K562 (cell line): ENCODE data around the gene SRGAP3.

Experiments used
- GTF2F1 ChIP-seq: IDR thresholded peaks from 2 replicates; pipeline ENCODE4 v1.6.1; 2011; ENCODE audit warnings: low read depth, low read length, improper control_type of control experiment
- HES1 ChIP-seq: fragments of 450-650 bp; IDR thresholded peaks from 2 replicates; pipeline ENCODE4 v1.6.1; 2016; ENCODE audit warnings: low read depth, mild to moderate bottlenecking, moderate library complexity
- JUND ChIP-seq, 2 experiments: IDR thresholded peaks; 2 replicates in 1 of 2; 3 replicates in 1 of 2; pipeline ENCODE4 v1.6.1; 2011; ENCODE audit warnings: borderline replicate concordance in 2 of 2, low read depth in 2 of 2, low read length in 2 of 2, improper control_type of control experiment in 1 of 2, missing biosample characterization in 1 of 2, missing genetic modification characterization in 1 of 2, missing genetic modification reagents in 1 of 2
- SIX5 ChIP-seq, 2 experiments: IDR thresholded peaks; 2 replicates each; pipeline ENCODE4 v1.6.1; 2011; ENCODE audit warnings: low read length in 2 of 2, borderline replicate concordance in 1 of 2, low read depth in 1 of 2, mild to moderate bottlenecking in 1 of 2, moderate library complexity in 1 of 2; ENCODE audit not compliant: insufficient read depth in 1 of 2
- ZBTB26 ChIP-seq: fragments of 450-650 bp; formaldehyde crosslinking; IDR thresholded peaks from 2 replicates; pipeline ENCODE4 v1.4.0; 2022; ENCODE audit warnings: missing genetic modification characterization

- TF ChIP-seq JUND (IDR thresholded peaks at IDR 0.05; ENCODE audit: borderline replicate concordance, low read depth, low read length): no peak
- no peak for TF ChIP-seq JUND (tag; IDR thresholded peaks at IDR 0.05; ENCODE audit: borderline replicate concordance, low read depth, low read length)
- TF ChIP-seq GTF2F1: no peak
- no peak for TF ChIP-seq ZBTB26
- no peak for TF ChIP-seq HES1
- TF ChIP-seq SIX5 (IDR thresholded peaks at IDR 0.05; ENCODE audit: borderline replicate concordance in 1 of 2, insufficient read depth in 1 of 2, low read depth in 1 of 2, low read length in 2 of 2): no peak
These were observed 182.7 kb downstream of the SRGAP3 start for GRCh38 chr3:9066775-9067174.
